GM12891 (cell line): ENCODE data around the gene MRPL33.

Experiments
- POLR2A ChIP-seq: IDR thresholded peaks from 2 replicates; pipeline ENCODE4 v1.6.1; 2011; ENCODE audit warnings: low read depth, low read length, control low read depth
- POU2F2 ChIP-seq: IDR thresholded peaks from 2 replicates; pipeline ENCODE4 v1.6.1; 2011; ENCODE audit warnings: low read depth, mild to moderate bottlenecking, control low read depth, low read length, moderate library complexity

DNA sequence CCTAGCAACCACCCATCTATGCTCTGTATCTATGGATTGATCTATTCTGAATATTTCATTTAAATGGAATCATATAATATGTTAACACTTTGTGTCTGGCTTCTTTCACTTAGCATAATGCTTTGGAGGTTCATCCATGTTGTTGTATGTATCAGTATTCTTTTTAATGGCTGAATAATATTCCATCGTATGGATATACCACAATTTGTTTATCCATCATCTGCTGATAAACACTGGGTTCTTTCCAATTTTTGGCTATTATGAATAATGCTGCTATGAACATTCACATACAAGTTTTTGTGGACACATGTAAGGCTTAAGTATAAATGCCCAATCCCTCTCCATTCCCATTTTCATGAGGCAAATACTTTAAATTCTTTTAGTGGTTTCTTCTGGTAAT lies 52.9 kb downstream of the MRPL33 start:
- TF ChIP-seq POLR2A (no peak), POU2F2 (no peak)
